ENCODE results near the gene SPRR4. TPM values are rescaled to one million over a fixed set of nuclear protein-coding genes. Genes with fewer than 3 reads are reported as not detected.

Gene SPRR4, protein sequence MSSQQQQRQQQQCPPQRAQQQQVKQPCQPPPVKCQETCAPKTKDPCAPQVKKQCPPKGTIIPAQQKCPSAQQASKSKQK
- not detected in 5 replicates for total RNA-seq (2022; extraction: Qiagen RNA extraction)

GRCh38 chr1:152970495-152970894 is at the start of gene SPRR4:
Gene SPRR4 (plus strand): TSS chr1:152970648. CDS start chr1:152971891, 1,243 bp downstream.

GRCh38 chr1:152946651-152947256 is 23.7 kb upstream of the SPRR4 start, which contains the start of gene SPRR5:
Gene SPRR5 (plus strand): TSS chr1:152947206. CDS start chr1:152948555, 1,349 bp downstream.

GRCh38 chr1:152983743-152984142 is 13.3 kb downstream of the SPRR4 start, which contains the start of gene SPRR1A:
Gene SPRR1A (plus strand): TSS chr1:152984081. CDS start chr1:152985231, 1,150 bp downstream.

GRCh38 chr1:153001382-153001781 is 30.9 kb downstream of the SPRR4 start, which contains the start of gene SPRR3:
Gene SPRR3 (plus strand): TSS chr1:153001749. CDS start chr1:153003021, 1,272 bp downstream.

Other genes with a start within 250 kb of the SPRR4 start
- gene KPRP, start 212.6 kb upstream of the SPRR4 start, total RNA-seq (2022; extraction: Qiagen RNA extraction) = not detected in 5 replicates
- gene LCE1F, start 195.5 kb upstream of the SPRR4 start, total RNA-seq (2022; extraction: Qiagen RNA extraction) = not detected in 5 replicates
- gene LCE1E, start 184.4 kb upstream of the SPRR4 start, total RNA-seq (2022; extraction: Qiagen RNA extraction) = 0.08 to 0.17 TPM (median 0.12 TPM) in 3 of 5 replicates, not detected in the others
- not detected in 5 replicates for gene LCE1D, start 173.9 kb upstream of the SPRR4 start, total RNA-seq (2022; extraction: Qiagen RNA extraction)
- gene LCE1C, start 164.0 kb upstream of the SPRR4 start, total RNA-seq (2022; extraction: Qiagen RNA extraction) = not detected in 5 replicates
- gene LCE1B, start 158.7 kb upstream of the SPRR4 start, total RNA-seq (2022; extraction: Qiagen RNA extraction) = 0.11 TPM in 1 of 5 replicates, not detected in the others
- gene LCE1A, start 143.2 kb upstream of the SPRR4 start, total RNA-seq (2022; extraction: Qiagen RNA extraction) = not detected in 5 replicates
- gene LCE6A, start 127.8 kb upstream of the SPRR4 start, total RNA-seq (2022; extraction: Qiagen RNA extraction) = not detected in 5 replicates
- gene LCE7A, start 110.7 kb upstream of the SPRR4 start, total RNA-seq (2022; extraction: Qiagen RNA extraction) = not detected in 5 replicates
- gene SMCP, start 92.3 kb upstream of the SPRR4 start, total RNA-seq (2022; extraction: Qiagen RNA extraction) = not detected in 5 replicates
- gene IVL, start 62.1 kb upstream of the SPRR4 start, total RNA-seq (2022; extraction: Qiagen RNA extraction) = 0.07 to 0.09 TPM (median 0.08 TPM) in 3 of 5 replicates, not detected in the others
- gene SPRR5, start 23.4 kb upstream of the SPRR4 start, total RNA-seq (2022; extraction: Qiagen RNA extraction) = not detected in 5 replicates
- not detected in 5 replicates for gene SPRR1A, start 13.4 kb downstream of the SPRR4 start, total RNA-seq (2022; extraction: Qiagen RNA extraction)
- gene SPRR3, start 31.1 kb downstream of the SPRR4 start, total RNA-seq (2022; extraction: Qiagen RNA extraction) = not detected in 5 replicates
- gene SPRR1B, start 60.6 kb downstream of the SPRR4 start, total RNA-seq (2022; extraction: Qiagen RNA extraction) = not detected in 5 replicates
- gene SPRR2D, start 70.5 kb downstream of the SPRR4 start, total RNA-seq (2022; extraction: Qiagen RNA extraction) = 0.18 TPM in 1 of 5 replicates, not detected in the others
- gene SPRR2A, start 86.9 kb downstream of the SPRR4 start, total RNA-seq (2022; extraction: Qiagen RNA extraction) = not detected in 5 replicates
- not detected in 5 replicates for gene SPRR2B, start 101.0 kb downstream of the SPRR4 start, total RNA-seq (2022; extraction: Qiagen RNA extraction)
- gene SPRR2E, start 123.9 kb downstream of the SPRR4 start, total RNA-seq (2022; extraction: Qiagen RNA extraction) = not detected in 5 replicates
- not detected in 5 replicates for gene SPRR2F, start 142.9 kb downstream of the SPRR4 start, total RNA-seq (2022; extraction: Qiagen RNA extraction)
- gene SPRR2G, start 180.2 kb downstream of the SPRR4 start, total RNA-seq (2022; extraction: Qiagen RNA extraction) = not detected in 5 replicates
- not detected in 5 replicates for gene LELP1, start 232.8 kb downstream of the SPRR4 start, total RNA-seq (2022; extraction: Qiagen RNA extraction)
- gene PRR9, start 246.9 kb downstream of the SPRR4 start, total RNA-seq (2022; extraction: Qiagen RNA extraction) = not detected in 5 replicates